ENCODE data around the gene MPPED2.

Gene MPPED2

GRCh38 chr11:30429550-30429949 lies 156.6 kb downstream of the MPPED2 start:
- TF ChIP-seq POLR2AphosphoS5 (IDR thresholded peaks at IDR 0.05; ENCODE audit: low read depth, low read length) (no peak), SIN3A (IDR thresholded peaks at IDR 0.05; ENCODE audit: borderline replicate concordance, insufficient read depth, low read length) (no peak), REST (IDR thresholded peaks at IDR 0.05; ENCODE audit: insufficient read depth in 1 of 2, low read depth in 2 of 2, low read length in 2 of 2) (no peak), FOXP2 (optimal IDR thresholded peaks at IDR 0.05; ENCODE audit: borderline replicate concordance, extremely low read depth, extremely low read length, insufficient read depth) (no peak), TAF1 (IDR thresholded peaks at IDR 0.05; ENCODE audit: borderline replicate concordance, insufficient read depth, low read length) (no peak)

- no peak for TF ChIP-seq TAF1 (IDR thresholded peaks at IDR 0.05; ENCODE audit: borderline replicate concordance, insufficient read depth, low read length)
- no peak for TF ChIP-seq SIN3A (IDR thresholded peaks at IDR 0.05; ENCODE audit: borderline replicate concordance, insufficient read depth, low read length)
- no peak for TF ChIP-seq FOXP2 (optimal IDR thresholded peaks at IDR 0.05; ENCODE audit: borderline replicate concordance, extremely low read depth, extremely low read length, insufficient read depth)
- no peak for TF ChIP-seq POLR2AphosphoS5 (IDR thresholded peaks at IDR 0.05; ENCODE audit: low read depth, low read length)
- no peak for TF ChIP-seq REST (IDR thresholded peaks at IDR 0.05; ENCODE audit: insufficient read depth in 1 of 2, low read depth in 2 of 2, low read length in 2 of 2)
Observed at GRCh38 chr11:30426781-30427180, 159.4 kb downstream of the MPPED2 start.

GRCh38 chr11:30424844-30425243 lies 161.3 kb downstream of the MPPED2 start:
- TF ChIP-seq REST (IDR thresholded peaks at IDR 0.05; ENCODE audit: insufficient read depth in 1 of 2, low read depth in 2 of 2, low read length in 2 of 2) (no peak), SIN3A (IDR thresholded peaks at IDR 0.05; ENCODE audit: borderline replicate concordance, insufficient read depth, low read length) (no peak)

GRCh38 chr11:30424321-30424720 lies 161.8 kb downstream of the MPPED2 start:
- no peak for TF ChIP-seq FOXP2 (optimal IDR thresholded peaks at IDR 0.05; ENCODE audit: borderline replicate concordance, extremely low read depth, extremely low read length, insufficient read depth)
- TF ChIP-seq REST (IDR thresholded peaks at IDR 0.05; ENCODE audit: insufficient read depth in 1 of 2, low read depth in 2 of 2, low read length in 2 of 2), result no peak
- no peak for TF ChIP-seq TAF1 (IDR thresholded peaks at IDR 0.05; ENCODE audit: borderline replicate concordance, insufficient read depth, low read length)
- TF ChIP-seq SIN3A (IDR thresholded peaks at IDR 0.05; ENCODE audit: borderline replicate concordance, insufficient read depth, low read length), result no peak
- no peak for TF ChIP-seq POLR2AphosphoS5 (IDR thresholded peaks at IDR 0.05; ENCODE audit: low read depth, low read length)

- TF ChIP-seq FOXP2 (optimal IDR thresholded peaks at IDR 0.05; ENCODE audit: borderline replicate concordance, extremely low read depth, extremely low read length, insufficient read depth) (no peak), TAF1 (IDR thresholded peaks at IDR 0.05; ENCODE audit: borderline replicate concordance, insufficient read depth, low read length) (no peak), REST (IDR thresholded peaks at IDR 0.05; ENCODE audit: insufficient read depth in 1 of 2, low read depth in 2 of 2, low read length in 2 of 2) (no peak), SIN3A (IDR thresholded peaks at IDR 0.05; ENCODE audit: borderline replicate concordance, insufficient read depth, low read length) (no peak), POLR2AphosphoS5 (IDR thresholded peaks at IDR 0.05; ENCODE audit: low read depth, low read length) (no peak)
Observed at GRCh38 chr11:30423886-30424285, 162.3 kb downstream of the MPPED2 start.

Data from PFSK-1 (cell line).